ENCODE measurements around the gene DPP6.

Gene DPP6

GRCh38 chr7:154202002-154202401, 149.8 kb downstream of the DPP6 start:
- Histone ChIP-seq H3K4me1 (ENCODE audit: insufficient read depth, low read length) (0 out of 2 replicates have a peak, but pooled peaks cover 12% of the 10 kb centered on the region), H3K9me3 (ENCODE audit: control insufficient read depth, insufficient read depth, low read length) (no peaks in the 10 kb centered on the region), H3K36me3 (ENCODE audit: insufficient read depth, low read length) (no peaks in the 10 kb centered on the region), H3K9ac (ENCODE audit: low read depth, low read length) (no peak overlapping the region)

- Histone ChIP-seq H3K9ac (ENCODE audit: low read depth, low read length) (no peak overlapping the region), H3K9me3 (ENCODE audit: control insufficient read depth, insufficient read depth, low read length) (no peaks in the 10 kb centered on the region), H3K36me3 (ENCODE audit: insufficient read depth, low read length) (no peaks in the 10 kb centered on the region), H3K4me1 (ENCODE audit: insufficient read depth, low read length) (0 out of 2 replicates have a peak, but pooled peaks cover 6% of the 10 kb centered on the region)
Observed at GRCh38 chr7:154204046-154204445, 151.8 kb downstream of the DPP6 start.

- H3K9ac ChIP-seq (ENCODE audit: low read depth, low read length), result no peak overlapping the region
- no peaks in the 10 kb centered on the region for H3K4me1 ChIP-seq (ENCODE audit: insufficient read depth, low read length)
- no peaks in the 10 kb centered on the region for H3K9me3 ChIP-seq (ENCODE audit: control insufficient read depth, insufficient read depth, low read length)
- H3K36me3 ChIP-seq (ENCODE audit: insufficient read depth, low read length), result no peaks in the 10 kb centered on the region
Observed at GRCh38 chr7:154212861-154213260, 160.7 kb downstream of the DPP6 start.

- H3K36me3 ChIP-seq (ENCODE audit: insufficient read depth, low read length), result no peaks in the 10 kb centered on the region
- no peaks in the 10 kb centered on the region for H3K4me1 ChIP-seq (ENCODE audit: insufficient read depth, low read length)
- no peak overlapping the region for H3K9ac ChIP-seq (ENCODE audit: low read depth, low read length)
- H3K9me3 ChIP-seq (ENCODE audit: control insufficient read depth, insufficient read depth, low read length), result no peaks in the 10 kb centered on the region
Observed at GRCh38 chr7:154217688-154218340, 165.6 kb downstream of the DPP6 start.

- Histone ChIP-seq H3K4me1 (ENCODE audit: insufficient read depth, low read length) (no peaks in the 10 kb centered on the region), H3K9me3 (ENCODE audit: control insufficient read depth, insufficient read depth, low read length) (no peaks in the 10 kb centered on the region), H3K9ac (ENCODE audit: low read depth, low read length) (no peak overlapping the region), H3K36me3 (ENCODE audit: insufficient read depth, low read length) (no peaks in the 10 kb centered on the region)
Observed at GRCh38 chr7:154231732-154232131, 179.5 kb downstream of the DPP6 start.

DNA sequence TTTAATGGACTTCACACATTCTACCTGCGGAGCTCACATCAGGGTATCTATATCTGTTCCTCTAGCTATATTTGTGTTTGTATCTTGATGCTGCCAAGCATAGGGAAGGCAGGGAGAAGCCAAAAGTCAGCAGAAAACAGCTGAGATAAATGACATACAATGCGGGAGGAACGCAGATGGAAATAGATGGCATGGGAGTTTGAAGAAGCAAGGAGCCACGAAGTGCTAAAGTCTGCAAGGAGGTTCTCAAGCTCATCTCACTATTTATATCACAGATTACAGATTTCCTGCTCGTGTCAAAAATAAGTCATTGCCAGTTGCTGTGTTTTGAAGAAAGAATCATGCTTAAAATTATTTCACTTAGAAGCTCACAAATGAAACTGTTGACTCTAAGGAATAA, 180.5 kb downstream of the DPP6 start:
- Histone ChIP-seq H3K4me1 (ENCODE audit: insufficient read depth, low read length) (no peaks in the 10 kb centered on the region), H3K36me3 (ENCODE audit: insufficient read depth, low read length) (no peaks in the 10 kb centered on the region), H3K9me3 (ENCODE audit: control insufficient read depth, insufficient read depth, low read length) (no peaks in the 10 kb centered on the region), H3K9ac (ENCODE audit: low read depth, low read length) (no peak overlapping the region)

DNA sequence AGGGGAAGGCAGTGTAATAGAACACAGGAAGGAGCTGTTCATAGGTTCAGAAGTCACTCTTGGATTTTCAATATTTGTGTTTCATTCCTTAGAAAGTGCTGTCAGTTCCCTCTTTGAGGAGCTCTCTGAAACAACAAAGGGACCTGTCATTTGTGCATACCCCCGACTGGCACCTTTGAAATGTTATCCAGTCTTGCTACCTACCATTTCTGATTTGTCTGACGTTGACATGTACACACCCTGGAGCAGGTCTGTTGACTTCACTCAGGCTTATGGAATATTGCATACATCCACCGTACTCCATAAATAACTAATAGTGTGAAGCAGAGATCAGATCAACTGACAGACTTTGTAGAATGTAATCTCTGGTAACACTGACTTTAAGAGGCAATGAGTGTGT, 189.8 kb downstream of the DPP6 start:
- Histone ChIP-seq H3K4me1 (ENCODE audit: insufficient read depth, low read length) (no peaks in the 10 kb centered on the region), H3K9me3 (ENCODE audit: control insufficient read depth, insufficient read depth, low read length) (no peaks in the 10 kb centered on the region; the same call in 1 of the 2 replicates), H3K36me3 (ENCODE audit: insufficient read depth, low read length) (no peaks in the 10 kb centered on the region), H3K9ac (ENCODE audit: low read depth, low read length) (no peak overlapping the region)

DNA sequence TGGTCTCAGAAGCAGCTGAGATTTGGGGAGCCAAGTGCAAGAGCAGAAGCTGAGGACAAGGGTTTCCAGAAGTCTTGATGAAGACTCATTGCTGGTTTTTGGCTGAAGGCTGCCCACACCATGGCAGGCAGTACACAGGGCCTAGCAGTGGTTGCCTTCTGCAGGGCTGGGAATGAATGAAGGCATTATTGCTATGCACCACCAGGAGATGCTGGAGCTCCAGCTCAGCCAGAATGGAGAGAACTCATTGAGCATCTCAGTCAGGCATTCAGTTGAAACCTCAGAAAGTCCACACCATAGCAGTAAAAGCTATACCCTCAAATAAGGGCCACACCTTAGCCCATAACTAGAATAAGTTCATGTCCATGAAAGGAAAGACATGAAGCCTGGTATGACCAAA, 190.5 kb downstream of the DPP6 start:
- H3K4me1 ChIP-seq (ENCODE audit: insufficient read depth, low read length), result no peaks in the 10 kb centered on the region
- no peaks in the 10 kb centered on the region for H3K36me3 ChIP-seq (ENCODE audit: insufficient read depth, low read length)
- no peaks in the 10 kb centered on the region; the same call in 1 of the 2 replicates for H3K9me3 ChIP-seq (ENCODE audit: control insufficient read depth, insufficient read depth, low read length)
- H3K9ac ChIP-seq (ENCODE audit: low read depth, low read length), result no peak overlapping the region

- no peaks in the 10 kb centered on the region for H3K9me3 ChIP-seq (ENCODE audit: control insufficient read depth, insufficient read depth, low read length)
- H3K36me3 ChIP-seq (ENCODE audit: insufficient read depth, low read length), result no peaks in the 10 kb centered on the region
- no peak overlapping the region for H3K9ac ChIP-seq (ENCODE audit: low read depth, low read length)
- peaks cover 13% of the 10 kb centered on the region; the same call in 1 of the 2 replicates for H3K4me1 ChIP-seq (ENCODE audit: insufficient read depth, low read length)
Observed at GRCh38 chr7:154252046-154252445, 199.8 kb downstream of the DPP6 start.

DNA sequence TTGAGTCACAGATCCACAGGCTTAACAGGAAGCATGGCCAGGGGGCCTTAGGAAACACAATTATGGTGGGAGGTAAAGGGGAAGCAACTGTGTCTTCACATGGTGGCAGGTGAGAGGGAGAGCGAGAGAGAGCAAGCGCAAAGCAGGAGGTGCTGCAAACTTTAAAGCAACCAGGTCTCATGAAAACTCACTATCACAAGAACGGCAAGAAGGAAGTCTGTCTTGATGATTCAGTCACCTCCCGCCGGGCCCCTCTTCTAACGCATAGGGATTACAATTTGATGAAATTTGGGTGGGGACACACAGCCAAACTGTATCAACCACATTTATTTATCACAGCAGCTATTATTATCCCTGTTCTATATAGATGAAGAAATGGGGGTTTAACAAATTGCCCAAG, 201.6 kb downstream of the DPP6 start:
- H3K4me1 ChIP-seq (ENCODE audit: insufficient read depth, low read length), result peaks cover 13% of the 10 kb centered on the region; the same call in 1 of the 2 replicates
- no peaks in the 10 kb centered on the region for H3K36me3 ChIP-seq (ENCODE audit: insufficient read depth, low read length)
- no peak overlapping the region for H3K9ac ChIP-seq (ENCODE audit: low read depth, low read length)
- no peaks in the 10 kb centered on the region for H3K9me3 ChIP-seq (ENCODE audit: control insufficient read depth, insufficient read depth, low read length)

DNA sequence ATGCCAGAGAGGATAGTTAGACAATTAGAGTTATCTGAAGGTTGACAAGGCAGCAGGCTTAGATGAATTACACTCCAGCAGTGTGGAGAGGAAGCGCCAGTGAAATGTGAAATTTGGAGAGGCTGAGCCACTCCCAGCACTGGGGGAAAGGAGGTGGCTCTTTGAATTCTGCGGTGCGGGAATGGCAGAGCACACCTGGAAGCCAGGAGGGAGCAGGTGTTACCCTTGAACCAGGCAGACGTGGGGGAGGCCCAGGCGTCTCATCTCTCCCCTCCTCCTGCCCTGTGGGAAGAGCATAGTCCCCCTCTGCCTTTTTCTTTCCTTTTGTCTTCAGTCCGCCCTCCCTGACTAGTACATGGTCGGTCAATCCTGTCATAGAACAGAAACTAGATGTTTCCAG, 203.1 kb downstream of the DPP6 start:
- no peak overlapping the region for H3K9ac ChIP-seq (ENCODE audit: low read depth, low read length)

GRCh38 chr7:154256150-154256549, 204.0 kb downstream of the DPP6 start:
- no peak overlapping the region for H3K9ac ChIP-seq (ENCODE audit: low read depth, low read length)
- no peaks in the 10 kb centered on the region for H3K9me3 ChIP-seq (ENCODE audit: control insufficient read depth, insufficient read depth, low read length)
- no peaks in the 10 kb centered on the region for H3K36me3 ChIP-seq (ENCODE audit: insufficient read depth, low read length)
- peaks cover 13% of the 10 kb centered on the region; the same call in 1 of the 2 replicates for H3K4me1 ChIP-seq (ENCODE audit: insufficient read depth, low read length)

More for the DNA sequence above, 203.1 kb downstream of the DPP6 start:
- Histone ChIP-seq H3K9me3 (ENCODE audit: control insufficient read depth, insufficient read depth, low read length) (no peaks in the 10 kb centered on the region), H3K4me1 (ENCODE audit: insufficient read depth, low read length) (peaks cover 13% of the 10 kb centered on the region; the same call in 1 of the 2 replicates), H3K36me3 (ENCODE audit: insufficient read depth, low read length) (no peaks in the 10 kb centered on the region)

DNA sequence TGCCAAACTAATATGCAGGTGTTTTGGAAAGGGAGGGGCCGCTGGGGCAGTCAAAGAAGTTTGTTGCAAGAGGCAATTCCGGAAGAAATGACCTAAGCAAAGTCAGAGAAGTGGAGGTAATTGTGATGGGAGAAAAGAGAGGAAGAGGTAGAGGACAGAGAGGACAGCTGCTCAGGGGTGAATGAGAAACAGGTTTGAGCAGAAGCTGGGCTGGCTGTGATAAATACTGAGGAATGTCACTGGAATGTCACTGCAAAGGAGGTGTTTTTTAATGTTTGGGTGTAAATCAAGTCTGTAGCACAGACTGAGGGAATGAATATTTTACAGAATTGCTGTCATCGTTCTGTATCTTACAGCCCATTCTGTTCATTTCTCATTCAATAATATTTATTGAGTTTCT, 207.2 kb downstream of the DPP6 start:
- H3K4me1 ChIP-seq (ENCODE audit: insufficient read depth, low read length), result peaks cover 11% of the 10 kb centered on the region; the same call in 1 of the 2 replicates
- H3K9ac ChIP-seq (ENCODE audit: low read depth, low read length), result no peak overlapping the region
- no peaks in the 10 kb centered on the region for H3K9me3 ChIP-seq (ENCODE audit: control insufficient read depth, insufficient read depth, low read length)
- H3K36me3 ChIP-seq (ENCODE audit: insufficient read depth, low read length), result no peaks in the 10 kb centered on the region

GRCh38 chr7:154287356-154287755, 235.2 kb downstream of the DPP6 start:
- Histone ChIP-seq H3K9me3 (ENCODE audit: control insufficient read depth, insufficient read depth, low read length) (no peaks in the 10 kb centered on the region), H3K36me3 (ENCODE audit: insufficient read depth, low read length) (no peaks in the 10 kb centered on the region), H3K9ac (ENCODE audit: low read depth, low read length) (no peak overlapping the region), H3K4me1 (ENCODE audit: insufficient read depth, low read length) (no peaks in the 10 kb centered on the region)

- Histone ChIP-seq H3K4me1 (ENCODE audit: insufficient read depth, low read length) (no peaks in the 10 kb centered on the region), H3K9me3 (ENCODE audit: control insufficient read depth, insufficient read depth, low read length) (no peaks in the 10 kb centered on the region), H3K36me3 (ENCODE audit: insufficient read depth, low read length) (no peaks in the 10 kb centered on the region), H3K9ac (ENCODE audit: low read depth, low read length) (no peak overlapping the region)
Observed at GRCh38 chr7:154289119-154289518, 236.9 kb downstream of the DPP6 start.

All from ES-I3 (cell line).